Erythroblast (primary cell): ENCODE measurements around the gene CITED2.

Source experiments
- GATA1 ChIP-seq: IDR thresholded peaks from 2 replicates; pipeline ENCODE4 v1.6.1; 2011; ENCODE audit warnings: low read depth, mild to moderate bottlenecking, control low read depth, low read length, moderate library complexity
- POLR2A ChIP-seq: IDR thresholded peaks from 2 replicates; pipeline ENCODE4 v1.6.1; 2011; ENCODE audit warnings: mild to moderate bottlenecking, low read length

DNA sequence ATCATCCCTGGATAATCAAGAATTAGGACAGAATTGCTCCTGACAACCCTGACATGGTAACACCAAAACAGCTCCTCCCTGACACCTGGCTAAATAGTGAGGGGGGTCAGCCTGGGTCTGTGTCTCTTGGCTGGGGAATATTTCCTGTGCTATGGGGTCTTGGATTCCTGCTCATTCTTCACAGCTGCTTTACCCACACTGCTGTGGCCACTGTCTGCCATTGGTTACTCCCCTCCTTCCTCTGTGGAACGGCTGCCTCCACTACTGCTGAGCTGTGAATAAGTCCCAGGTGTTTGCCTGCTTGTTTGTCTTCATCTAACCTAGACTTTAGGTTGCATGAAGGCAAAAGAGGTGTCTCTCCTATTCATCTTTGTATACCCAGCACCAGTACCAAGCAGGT is 48.8 kb downstream of the CITED2 start:
- TF ChIP-seq POLR2A (no peak), GATA1 (no peak)
